Esophagus squamous epithelium (tissue), 5 donors: Measurements from ENCODE around the gene UBE2O. TPM values are rescaled to one million over a fixed set of nuclear protein-coding genes. Genes with fewer than 3 reads are reported as not detected.

Source experiments
- DNase-seq: peaks from one replicate; lab custom pipeline; 2025; lab: John Stamatoyannopoulos, UW
- H3K27ac ChIP-seq, 4 donors: fragments of 200-600 bp; sonication (generic); one replicate each; pipeline ENCODE4 v1.5.1; 2016 to 2019; ENCODE audit warnings: mild to moderate bottlenecking in 1 of 4
- H3K27me3 ChIP-seq, 4 donors: fragments of 200-600 bp; sonication (generic); 1 replicate in 3 of 4; 2 replicates in 1 of 4; pipeline versions ENCODE4 v1.5.1 to v1.6.0; 2017 to 2021; ENCODE audit warnings: antibody characterized with exemption in 1 of 4
- H3K36me3 ChIP-seq, 3 donors: fragments of 200-600 bp; sonication (generic); one replicate each; pipeline ENCODE4 v1.5.1; 2016 to 2019
- H3K4me1 ChIP-seq, 3 donors: fragments of 200-600 bp; sonication (generic); one replicate each; pipeline ENCODE4 v1.5.1; 2017 to 2019
- H3K4me3 ChIP-seq, 4 donors: fragments of 200-600 bp; sonication (generic); 1 replicate in 3 of 4; 2 replicates in 1 of 4; pipeline ENCODE4 v1.5.1; 2016 to 2019; ENCODE audit warnings: mild to moderate bottlenecking in 2 of 4, moderate library complexity in 1 of 4
- H3K9me3 ChIP-seq, 3 donors: fragments of 200-600 bp; sonication (generic); one replicate each; pipeline ENCODE4 v1.5.1; 2016 to 2019
- POLR2A ChIP-seq, 4 donors: fragments of 450-650 bp; IDR thresholded peaks; one replicate each; pipeline ENCODE4 v1.6.1; 2017; ENCODE audit warnings: antibody characterized with exemption in 4 of 4, mild to moderate bottlenecking in 4 of 4, moderate library complexity in 3 of 4
- WGBS, 2 donors: methylation state at CpG; one replicate each; pipeline ENCODE4 v1.1.5; 2018; 5-methylcytosine and 5-hydroxymethylcytosine counted together
- intact Hi-C: fragments of 100-400 bp; cut with DNase I; formaldehyde crosslinking; loops from one replicate; pipeline ENCODE4 v1.15.0; 2022
- total RNA-seq, 4 donors: library from RNA; depleted of rRNA; stranded (reverse); fragments of >200 nt; gene quantifications; one replicate each; pipeline ENCODE4 v1.1.0, GENCODE V29; 2016
- TF ChIP-seq, protein P1 (sequence below), 6 experiments: fragments of 450-650 bp in 4 of 6; fragments of 200-600 bp in 2 of 6; sonication (generic) in 2 of 6; IDR thresholded peaks; one replicate each; pipeline ENCODE4 v1.5.1; 2016 to 2019; ENCODE audit warnings: antibody characterized with exemption in 6 of 6, mild to moderate bottlenecking in 4 of 6, moderate library complexity in 4 of 6
- donor health status: DM: yes; HTN: yes; CAD: no.

UBE2O gene
- total RNA-seq, 4 donors from 2014 or later: 11.9 to 19.8 (median 16.3) TPM

DNA sequence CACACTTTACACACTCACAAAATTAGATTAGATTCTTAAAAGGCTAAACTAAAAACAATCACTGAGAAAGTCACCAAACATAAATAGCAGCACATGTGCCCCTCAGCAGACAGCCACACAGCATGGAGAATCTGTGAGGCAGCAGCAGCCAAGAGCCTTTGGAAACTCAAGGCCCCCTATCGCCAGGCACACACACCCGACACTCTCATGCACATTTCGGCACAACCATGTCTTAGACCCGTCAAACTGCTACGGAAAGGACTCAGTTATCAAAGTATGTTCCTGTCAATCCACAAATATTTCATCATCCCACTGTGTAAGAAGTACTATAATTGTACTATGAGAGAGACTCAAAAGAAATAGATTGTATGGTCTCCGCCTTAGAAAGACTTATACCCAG, 20.9 kb downstream of the UBE2O start:
- no peak overlapping the region for H3K4me3 ChIP-seq
- peaks cover 7 to 38% (median 7%) of the 10 kb centered on the region in 3 donors for H3K4me1 ChIP-seq
- no peaks in the 10 kb centered on the region for H3K27me3 ChIP-seq
- no peaks in the 10 kb centered on the region for H3K36me3 ChIP-seq
- no peak for TF ChIP-seq POLR2A (IDR thresholded peaks at IDR 0.05)
- TF ChIP-seq, protein P1, sequence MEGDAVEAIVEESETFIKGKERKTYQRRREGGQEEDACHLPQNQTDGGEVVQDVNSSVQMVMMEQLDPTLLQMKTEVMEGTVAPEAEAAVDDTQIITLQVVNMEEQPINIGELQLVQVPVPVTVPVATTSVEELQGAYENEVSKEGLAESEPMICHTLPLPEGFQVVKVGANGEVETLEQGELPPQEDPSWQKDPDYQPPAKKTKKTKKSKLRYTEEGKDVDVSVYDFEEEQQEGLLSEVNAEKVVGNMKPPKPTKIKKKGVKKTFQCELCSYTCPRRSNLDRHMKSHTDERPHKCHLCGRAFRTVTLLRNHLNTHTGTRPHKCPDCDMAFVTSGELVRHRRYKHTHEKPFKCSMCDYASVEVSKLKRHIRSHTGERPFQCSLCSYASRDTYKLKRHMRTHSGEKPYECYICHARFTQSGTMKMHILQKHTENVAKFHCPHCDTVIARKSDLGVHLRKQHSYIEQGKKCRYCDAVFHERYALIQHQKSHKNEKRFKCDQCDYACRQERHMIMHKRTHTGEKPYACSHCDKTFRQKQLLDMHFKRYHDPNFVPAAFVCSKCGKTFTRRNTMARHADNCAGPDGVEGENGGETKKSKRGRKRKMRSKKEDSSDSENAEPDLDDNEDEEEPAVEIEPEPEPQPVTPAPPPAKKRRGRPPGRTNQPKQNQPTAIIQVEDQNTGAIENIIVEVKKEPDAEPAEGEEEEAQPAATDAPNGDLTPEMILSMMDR (IDR thresholded peaks at IDR 0.05): no peak
- 79 to 89% methylated on average over 6 of the region's 6 CpGs for WGBS, 2 donors
- no peaks in the 10 kb centered on the region for H3K9me3 ChIP-seq
- no peak for DNase-seq
- H3K27ac ChIP-seq: no peak overlapping the region
- intact Hi-C loops: no loop called here

DNA sequence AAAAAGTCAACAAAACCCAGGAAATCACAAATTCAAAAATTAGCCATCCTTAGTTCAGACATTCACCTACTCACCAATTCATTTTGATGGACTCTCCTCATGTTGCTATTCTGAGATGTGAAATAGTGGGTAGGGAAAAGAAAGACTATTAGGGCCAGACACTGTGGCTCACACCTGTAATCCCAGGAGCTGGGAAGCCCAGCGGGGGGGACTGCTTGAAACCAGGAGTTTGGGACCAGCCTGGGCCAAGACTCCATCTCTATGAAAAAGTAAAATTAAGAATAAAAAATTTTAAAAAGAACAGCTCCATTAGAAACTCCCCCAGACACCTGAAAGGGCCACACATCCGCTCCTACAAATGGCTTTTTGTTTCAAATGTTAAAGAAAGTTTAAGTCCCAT, 21.4 kb downstream of the UBE2O start:
- Histone ChIP-seq H3K4me1 (peaks cover 7 to 40% (median 7%) of the 10 kb centered on the region in 3 donors), H3K27me3 (no peaks in the 10 kb centered on the region), H3K9me3 (no peaks in the 10 kb centered on the region), H3K36me3 (no peaks in the 10 kb centered on the region), H3K4me3 (no peak overlapping the region), H3K27ac (no peak overlapping the region)
- TF ChIP-seq POLR2A (IDR thresholded peaks at IDR 0.05): no peak
- TF ChIP-seq, protein P1 (IDR thresholded peaks at IDR 0.05): no peak
- DNase-seq: no peak
- intact Hi-C loops: no loop called here
- 86 to 90% methylated on average over 2 of the region's 2 CpGs for WGBS, 2 donors

DNA sequence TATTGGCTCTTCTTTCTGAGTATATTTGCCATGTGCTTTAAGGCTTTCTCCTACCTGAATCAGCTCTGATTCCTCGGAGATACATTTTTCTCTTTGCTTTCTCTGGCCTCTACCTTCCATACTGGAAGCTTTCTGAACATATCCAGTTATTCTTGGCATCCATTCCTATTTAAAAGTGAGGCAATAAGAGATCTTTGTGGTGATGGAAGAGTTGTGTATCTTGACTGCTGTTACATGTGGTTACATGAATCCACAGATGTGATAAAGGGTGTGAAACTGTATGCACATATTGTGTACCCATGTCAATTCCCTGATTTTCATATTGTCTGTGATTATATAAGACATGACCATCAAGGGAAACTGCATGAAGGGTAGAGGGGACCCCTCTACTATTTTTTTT, 24.4 kb downstream of the UBE2O start:
- Histone ChIP-seq H3K4me1 (peaks cover 7 to 29% (median 7%) of the 10 kb centered on the region in 3 donors), H3K36me3 (no peaks in the 10 kb centered on the region), H3K9me3 (no peaks in the 10 kb centered on the region), H3K4me3 (no peak overlapping the region), H3K27ac (no peak overlapping the region), H3K27me3 (no peaks in the 10 kb centered on the region)
- WGBS, 2 donors: 89 to 100% methylated on average over 1 of the region's 1 CpG
- no peak for TF ChIP-seq POLR2A (IDR thresholded peaks at IDR 0.05)
- TF ChIP-seq, protein P1 (IDR thresholded peaks at IDR 0.05): no peak
- intact Hi-C loops: no loop called here
- no peak for DNase-seq

DNA sequence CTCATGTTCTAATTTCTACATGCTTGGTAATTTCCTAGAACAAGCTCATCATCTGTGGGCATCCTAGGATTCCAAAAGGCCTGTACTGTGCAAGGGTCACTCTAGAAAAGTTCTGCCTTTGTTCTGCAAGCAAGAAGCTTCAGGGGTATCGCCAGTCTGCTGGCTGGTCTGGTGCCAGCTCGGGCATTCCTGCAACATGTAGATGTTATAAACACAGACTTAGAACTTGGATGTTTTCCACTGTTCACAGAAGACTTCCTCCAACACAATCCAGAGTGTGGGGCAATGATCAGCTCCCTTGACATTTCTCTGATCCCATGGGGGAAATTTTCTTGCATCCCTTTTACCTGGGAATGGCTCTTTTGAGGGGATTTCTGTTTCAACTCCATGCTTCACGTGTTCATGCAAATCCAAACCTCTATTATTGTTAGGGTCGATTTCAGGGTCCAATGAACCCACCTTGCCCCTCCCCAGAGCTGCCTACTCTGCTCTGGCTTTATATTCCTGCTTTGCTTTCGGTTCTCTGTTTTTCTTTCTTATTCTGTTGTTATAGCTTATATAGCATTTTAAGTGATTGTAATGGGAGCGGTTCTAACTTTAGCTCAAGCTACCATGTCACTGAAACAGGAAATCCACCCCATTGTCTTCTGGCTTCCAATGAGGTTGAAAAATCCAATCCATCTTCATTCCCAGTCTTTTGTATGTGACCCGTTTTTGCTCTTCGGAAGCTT, 25.3 kb downstream of the UBE2O start:
- no peak for DNase-seq
- TF ChIP-seq POLR2A (IDR thresholded peaks at IDR 0.05): no peak
- TF ChIP-seq, protein P1 (IDR thresholded peaks at IDR 0.05): no peak
- intact Hi-C loops: no loop called here
- Histone ChIP-seq H3K27me3 (no peaks in the 10 kb centered on the region), H3K4me1 (peaks cover 7 to 29% (median 7%) of the 10 kb centered on the region in 3 donors), H3K27ac (peak overlapping the region in 2 of 4 donors; percentile 16 to 23), H3K36me3 (no peaks in the 10 kb centered on the region), H3K4me3 (no peak overlapping the region), H3K9me3 (no peaks in the 10 kb centered on the region)
- WGBS, 2 donors: 61 to 74% methylated on average over 8 of the region's 8 CpGs

DNA sequence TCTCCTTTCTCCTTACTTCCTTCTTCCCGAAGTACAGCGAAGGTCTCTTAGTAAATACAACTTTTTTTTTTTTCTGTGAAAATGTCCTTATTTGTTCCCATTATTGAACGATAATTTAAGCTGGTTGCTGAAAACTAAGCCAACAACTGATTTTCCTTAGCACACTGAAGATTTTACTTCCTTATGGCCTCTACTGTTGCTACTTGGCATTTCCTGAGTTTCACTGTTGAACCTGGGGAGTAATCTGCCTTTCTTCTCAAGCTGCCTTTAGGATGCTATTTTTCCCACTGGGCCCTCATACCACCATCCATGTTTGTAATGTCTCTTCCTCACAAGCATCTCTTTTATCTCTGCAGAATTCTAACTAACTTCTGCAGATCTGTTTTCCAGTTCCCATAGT, 26.1 kb downstream of the UBE2O start:
- H3K4me3 ChIP-seq: no peak overlapping the region
- H3K27ac ChIP-seq: no peak overlapping the region
- WGBS, 2 donors: 82 to 91% methylated on average over 3 of the region's 3 CpGs
- H3K36me3 ChIP-seq: peaks cover 0 to 7% (median 0%) of the 10 kb centered on the region in 3 donors
- no peak for DNase-seq
- H3K4me1 ChIP-seq: peaks cover 7 to 27% (median 7%) of the 10 kb centered on the region in 3 donors
- H3K9me3 ChIP-seq: no peaks in the 10 kb centered on the region
- intact Hi-C loops: no loop called here
- H3K27me3 ChIP-seq: no peaks in the 10 kb centered on the region
- TF ChIP-seq, protein P1 (IDR thresholded peaks at IDR 0.05): no peak
- no peak for TF ChIP-seq POLR2A (IDR thresholded peaks at IDR 0.05)
